Loucy (cell line): ENCODE measurements around the gene APC.

Experiments used
- H2AFZ ChIP-seq: fragments of 200-600 bp; sonication (generic); 2 replicates; pipeline ENCODE4 v1.6.0; 2016; ENCODE audit warnings: antibody characterized with exemption, mild to moderate bottlenecking, low read length, moderate library complexity
- H3F3A ChIP-seq: fragments of 200-600 bp; 2 replicates; pipeline ENCODE4 v1.6.0; 2016; ENCODE audit warnings: antibody characterized with exemption, low read depth, mild to moderate bottlenecking
- H3K27me3 ChIP-seq: fragments of 200-600 bp; sonication (generic); 2 replicates; pipeline ENCODE4 v1.6.1; 2014; ENCODE audit warnings: low read length, mild to moderate bottlenecking; ENCODE audit not compliant: insufficient read depth, poor library complexity, severe bottlenecking
- H3K36me3 ChIP-seq: fragments of 200-600 bp; sonication (generic); 2 replicates; pipeline ENCODE4 v1.6.1; 2016; ENCODE audit warnings: low read length; ENCODE audit not compliant: insufficient read depth
- H3K4me1 ChIP-seq: fragments of 200-600 bp; sonication (generic); 2 replicates; pipeline ENCODE4 v1.5.1; 2014; ENCODE audit warnings: low read length, mild to moderate bottlenecking; ENCODE audit not compliant: insufficient read depth, poor library complexity, severe bottlenecking
- H3K4me2 ChIP-seq: fragments of 200-600 bp; sonication (generic); 2 replicates; pipeline ENCODE4 v1.6.0; 2014; ENCODE audit warnings: antibody characterized with exemption, low read length, low read depth, mild to moderate bottlenecking; ENCODE audit not compliant: poor library complexity, severe bottlenecking
- H3K4me3 ChIP-seq: fragments of 200-600 bp; sonication (generic); 2 replicates; pipeline ENCODE4 v1.5.1; 2014; ENCODE audit warnings: low read length, mild to moderate bottlenecking, mixed read lengths; ENCODE audit not compliant: poor library complexity, severe bottlenecking
- H3K79me2 ChIP-seq: fragments of 200-600 bp; sonication (generic); 2 replicates; pipeline ENCODE4 v1.6.1; 2014; ENCODE audit warnings: low read length; ENCODE audit not compliant: insufficient read depth
- H3K9ac ChIP-seq: fragments of 200-600 bp; sonication (generic); 2 replicates; pipeline ENCODE4 v1.6.0; 2014; ENCODE audit warnings: mild to moderate bottlenecking, low read depth, low read length, moderate library complexity; ENCODE audit not compliant: poor library complexity, severe bottlenecking
- H3K9me2 ChIP-seq: fragments of 200-600 bp; sonication (generic); replicated peaks from 2 replicates; pipeline ENCODE4 v1.6.1; 2016; ENCODE audit warnings: low read depth, low read length, mixed read lengths
- H3K9me3 ChIP-seq: fragments of 200-600 bp; sonication (generic); 2 replicates; pipeline ENCODE4 v1.6.1; 2014; ENCODE audit warnings: mild to moderate bottlenecking, antibody characterized with exemption, low read length, low read depth; ENCODE audit not compliant: insufficient read depth
- H4K20me1 ChIP-seq: fragments of 200-600 bp; sonication (generic); 2 replicates; pipeline ENCODE4 v1.6.0; 2014; ENCODE audit warnings: antibody characterized with exemption, low read length, mild to moderate bottlenecking; ENCODE audit not compliant: insufficient read depth, poor library complexity, severe bottlenecking
- CTCF ChIP-seq: fragments of 200-600 bp; sonication (generic); conservative IDR thresholded peaks from 2 replicates; pipeline ENCODE4 v1.5.1; 2014; ENCODE audit warnings: mild to moderate bottlenecking, antibody characterized with exemption, low read length
- EZH2phosphoT487 ChIP-seq: fragments of 200-600 bp; IDR thresholded peaks from 2 replicates; pipeline ENCODE4 v1.6.1; 2018; ENCODE audit warnings: antibody characterized with exemption, mild to moderate bottlenecking, moderate library complexity, borderline replicate concordance

The APC gene

DNA sequence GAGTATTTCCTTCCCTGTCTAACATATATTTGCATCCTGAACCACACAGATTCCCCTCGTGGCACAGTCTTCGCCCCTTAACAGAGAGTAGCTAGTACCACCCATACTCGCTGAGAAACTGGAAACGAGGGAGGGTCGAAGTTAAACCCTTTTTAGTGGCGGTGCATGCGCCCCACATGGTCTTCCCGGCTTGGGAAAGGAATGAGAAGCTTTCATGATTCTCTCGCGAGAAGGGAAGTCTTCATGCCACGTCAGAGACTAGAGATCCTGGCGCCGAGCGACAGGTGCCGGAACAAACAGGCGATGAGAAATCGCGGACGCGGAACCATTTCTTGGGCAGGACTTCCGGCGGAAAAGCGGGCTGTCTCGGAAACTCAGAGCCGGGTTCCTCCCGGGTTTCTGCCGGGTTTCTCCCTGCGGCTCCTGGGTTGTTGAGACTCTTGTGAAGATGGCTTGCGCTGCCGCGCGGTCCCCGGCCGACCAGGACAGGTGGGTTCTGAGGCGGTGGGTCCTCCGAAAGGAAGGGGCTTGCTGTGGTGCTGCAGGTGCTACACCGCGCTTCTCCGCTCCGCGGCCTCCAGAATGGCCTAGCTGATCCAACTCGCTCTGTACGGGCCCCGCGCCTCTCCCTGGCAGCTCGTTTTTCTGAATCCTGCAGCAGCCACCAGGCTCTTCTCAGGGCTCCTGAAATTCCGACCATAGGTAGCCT, 123.4 kb downstream of the APC start, which contains the start of gene SRP19:
Gene SRP19, plus strand, starts transcription at position 359 of the 709 bp plus-strand sequence. Its CDS starts 90 bp downstream, at position 449.
- Histone ChIP-seq H3K9me2 (no peaks in the 10 kb centered on the region), H2AFZ (peak within 1 kb of the TSS; percentile 71), H3K79me2 (peaks cover 36% of the 10 kb centered on the region), H3K9ac (peak within 1 kb of the TSS; percentile 97), H3K27me3 (no peaks in the 10 kb centered on the region), H3K36me3 (no peaks in the 10 kb centered on the region), H3K9me3 (no peaks in the 10 kb centered on the region), H3F3A (no peaks in the 10 kb centered on the region), H4K20me1 (peaks cover 17% of the 10 kb centered on the region), H3K4me3 (peak within 1 kb of the TSS; percentile 99), H3K4me1 (peaks cover 13% of the 10 kb centered on the region), H3K4me2 (peak within 1 kb of the TSS; percentile 92)
- TF ChIP-seq CTCF (no peak), EZH2phosphoT487 (no peak)

DNA sequence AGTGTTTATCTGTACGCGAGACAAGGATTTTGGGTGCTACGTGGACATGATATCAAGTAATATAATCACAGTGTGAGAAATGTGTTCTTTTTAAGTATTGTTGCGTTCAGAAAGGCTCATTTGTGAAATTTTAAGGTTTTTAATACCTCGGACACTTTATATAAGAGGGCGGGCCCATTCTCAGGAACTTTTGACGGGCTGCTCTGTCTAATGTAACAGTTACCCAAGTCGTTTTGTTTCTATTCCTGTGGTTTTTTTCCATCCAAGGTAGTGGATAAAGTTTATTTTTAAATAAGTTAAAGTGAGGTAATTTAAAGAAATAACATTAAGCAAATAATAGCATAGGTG, 123.9 kb downstream of the APC start:
- peak overlapping the region; percentile 71; the same call in 1 of the 2 replicates for H2AFZ ChIP-seq

DNA sequence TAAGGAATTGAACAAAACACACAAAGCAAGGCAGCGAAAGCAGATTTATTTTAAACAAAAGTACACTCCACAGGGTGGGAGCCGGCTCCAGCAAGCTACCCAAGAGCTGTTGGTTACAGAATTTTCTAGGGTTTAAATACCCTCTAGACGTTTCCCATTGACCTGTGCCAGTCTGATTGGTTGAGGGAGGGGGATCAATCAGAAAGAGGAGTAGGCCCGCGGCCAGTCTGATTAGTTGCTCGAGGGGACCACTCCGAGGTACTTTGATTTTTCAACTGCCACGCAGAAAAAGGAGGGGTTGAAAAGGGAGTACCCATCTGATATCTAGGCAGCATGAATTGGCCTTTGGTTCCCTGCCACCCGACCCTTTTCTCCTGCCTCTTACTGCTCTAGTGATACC, 124.4 kb downstream of the APC start:
- H2AFZ ChIP-seq: no peak overlapping the region
- 0 out of 2 replicates have a peak, but pooled peaks cover under 1% of the 10 kb centered on the region for H3K36me3 ChIP-seq
- H3F3A ChIP-seq: no peaks in the 10 kb centered on the region
- H3K79me2 ChIP-seq: peaks cover 36% of the 10 kb centered on the region
- peak overlapping the region; percentile 92 for H3K4me2 ChIP-seq
- peaks cover 17% of the 10 kb centered on the region for H4K20me1 ChIP-seq
- peak overlapping the region; percentile 99 for H3K4me3 ChIP-seq
- no peaks in the 10 kb centered on the region for H3K27me3 ChIP-seq
- no peaks in the 10 kb centered on the region for H3K9me3 ChIP-seq
- H3K9me2 ChIP-seq: no peaks in the 10 kb centered on the region
- peak overlapping the region; percentile 97 for H3K9ac ChIP-seq
- TF ChIP-seq EZH2phosphoT487 (no peak), CTCF (no peak)
- H3K4me1 ChIP-seq: peaks cover 13% of the 10 kb centered on the region

More for the DNA sequence above, 123.9 kb downstream of the APC start:
- Histone ChIP-seq H3F3A (no peaks in the 10 kb centered on the region), H3K9ac (peak overlapping the region; percentile 97), H3K9me2 (no peaks in the 10 kb centered on the region), H3K4me3 (peak overlapping the region; percentile 99), H4K20me1 (peaks cover 17% of the 10 kb centered on the region), H3K9me3 (no peaks in the 10 kb centered on the region), H3K36me3 (no peaks in the 10 kb centered on the region), H3K27me3 (no peaks in the 10 kb centered on the region), H3K4me2 (peak overlapping the region; percentile 92), H3K4me1 (peaks cover 13% of the 10 kb centered on the region), H3K79me2 (peaks cover 36% of the 10 kb centered on the region)
- TF ChIP-seq EZH2phosphoT487 (no peak), CTCF (no peak)
